ENCODE data around the gene AOC2.

GRCh38 chr17:42866216-42866615 is 21.8 kb downstream of the AOC2 start:
- TF ChIP-seq MAX (IDR thresholded peaks at IDR 0.05), result peak; percentile 6; the same call in 1 of the 2 replicates
- no peak for TF ChIP-seq CSRNP2 (CRISPR knock-in tag; conservative IDR thresholded peaks at IDR 0.05; ENCODE audit: low read depth)
- TF ChIP-seq CTCF (CRISPR knock-in tag; IDR thresholded peaks at IDR 0.05), result no peak
- no peak for TF ChIP-seq UBTF (CRISPR knock-in tag; IDR thresholded peaks at IDR 0.05)
- TF ChIP-seq SP1 (IDR thresholded peaks at IDR 0.05), result no peak
- no peak for TF ChIP-seq SP1 (CRISPR knock-in tag; IDR thresholded peaks at IDR 0.05)
- no peak for TF ChIP-seq ZNF530 (CRISPR knock-in tag; IDR thresholded peaks at IDR 0.05; ENCODE audit: low read depth)
- no peak for TF ChIP-seq TAF1 (CRISPR knock-in tag; IDR thresholded peaks at IDR 0.05)
- TF ChIP-seq POLR2AphosphoS5 (IDR thresholded peaks at IDR 0.05; ENCODE audit: low read depth, low read length), result no peak
- TF ChIP-seq ATAD3A (CRISPR knock-in tag; IDR thresholded peaks at IDR 0.05), result no peak
- no peak for TF ChIP-seq ZNF549 (CRISPR knock-in tag; IDR thresholded peaks at IDR 0.05)
- no peak for TF ChIP-seq ZNF609 (CRISPR knock-in tag; IDR thresholded peaks at IDR 0.05; ENCODE audit: borderline replicate concordance)
- TF ChIP-seq ZBTB8A (CRISPR knock-in tag; IDR thresholded peaks at IDR 0.05; ENCODE audit: borderline replicate concordance, low read depth), result no peak
- TF ChIP-seq POLR2AphosphoS2 (IDR thresholded peaks at IDR 0.05; ENCODE audit: low read depth, low read length), result no peak

Data from HepG2 (cell line).